Osteoblast (primary cell): ENCODE data around the gene GNL1. TPM values are rescaled to one million over a fixed set of nuclear protein-coding genes. Genes with fewer than 3 reads are reported as not detected.
"Not testable (repeated sequence)": the region's sequence is repeated elsewhere in the genome, so short reads cannot be mapped to it uniquely, and the experiment has no call there.

Source experiments
- DNase-seq: peaks from one replicate; pipeline ENCODE4 v3.0.0; 2011; ENCODE audit warnings: low spot score, mixed read lengths; ENCODE audit not compliant: insufficient read length; ENCODE audit errors: missing footprints
- H2AFZ ChIP-seq: 2 replicates; pipeline ENCODE4 v1.6.0; 2011; ENCODE audit warnings: mild to moderate bottlenecking, low read length
- H3K27ac ChIP-seq: 2 replicates; pipeline ENCODE4 v1.5.1; 2011; ENCODE audit warnings: mild to moderate bottlenecking, low read depth, low read length, moderate library complexity
- H3K27me3 ChIP-seq: 2 replicates; pipeline ENCODE4 v1.6.0; 2012; ENCODE audit warnings: mild to moderate bottlenecking, control low read depth, inconsistent platforms, low read length, moderate library complexity; ENCODE audit not compliant: insufficient read depth
- H3K36me3 ChIP-seq: 2 replicates; pipeline ENCODE4 v1.5.1; 2011; ENCODE audit warnings: mild to moderate bottlenecking, low read length, control low read depth, moderate library complexity; ENCODE audit not compliant: insufficient read depth
- H3K4me1 ChIP-seq: 2 replicates; pipeline ENCODE4 v1.5.1; 2011; ENCODE audit warnings: mild to moderate bottlenecking, low read length, control low read depth, moderate library complexity; ENCODE audit not compliant: insufficient read depth
- H3K4me2 ChIP-seq: 2 replicates; pipeline ENCODE4 v1.6.0; 2011; ENCODE audit warnings: mild to moderate bottlenecking, low read length; ENCODE audit not compliant: insufficient read depth
- H3K4me3 ChIP-seq: fragments of 200-600 bp; sonication (generic); 3 replicates; pipeline ENCODE4 v1.5.1; 2012; ENCODE audit warnings: mild to moderate bottlenecking, low read length, inconsistent platforms; ENCODE audit not compliant: insufficient read depth
- H3K79me2 ChIP-seq: 2 replicates; pipeline ENCODE4 v1.6.0; 2012; ENCODE audit warnings: mild to moderate bottlenecking, low read length, control low read depth, inconsistent platforms; ENCODE audit not compliant: insufficient read depth
- H3K9me3 ChIP-seq: 2 replicates; pipeline ENCODE4 v1.5.1; 2011; ENCODE audit warnings: low read depth, low read length, control low read depth
- H4K20me1 ChIP-seq: 2 replicates; pipeline ENCODE4 v1.6.0; 2012; ENCODE audit warnings: mild to moderate bottlenecking, low read length, control low read depth; ENCODE audit not compliant: insufficient read depth
- total RNA-seq: library from RNA; depleted of rRNA; stranded (reverse); fragments of >200 nt; gene quantifications from 2 replicates; pipeline ENCODE4 v1.2.3, GENCODE V29; 2012
- TF ChIP-seq, protein P1 (sequence below): IDR thresholded peaks from 2 replicates; pipeline ENCODE4 v1.5.1; 2011; ENCODE audit warnings: mild to moderate bottlenecking, low read depth, low read length, moderate library complexity; ENCODE audit errors: extremely low read depth

GNL1 gene
- total RNA-seq, 1 donor = 56.5 TPM

DNA sequence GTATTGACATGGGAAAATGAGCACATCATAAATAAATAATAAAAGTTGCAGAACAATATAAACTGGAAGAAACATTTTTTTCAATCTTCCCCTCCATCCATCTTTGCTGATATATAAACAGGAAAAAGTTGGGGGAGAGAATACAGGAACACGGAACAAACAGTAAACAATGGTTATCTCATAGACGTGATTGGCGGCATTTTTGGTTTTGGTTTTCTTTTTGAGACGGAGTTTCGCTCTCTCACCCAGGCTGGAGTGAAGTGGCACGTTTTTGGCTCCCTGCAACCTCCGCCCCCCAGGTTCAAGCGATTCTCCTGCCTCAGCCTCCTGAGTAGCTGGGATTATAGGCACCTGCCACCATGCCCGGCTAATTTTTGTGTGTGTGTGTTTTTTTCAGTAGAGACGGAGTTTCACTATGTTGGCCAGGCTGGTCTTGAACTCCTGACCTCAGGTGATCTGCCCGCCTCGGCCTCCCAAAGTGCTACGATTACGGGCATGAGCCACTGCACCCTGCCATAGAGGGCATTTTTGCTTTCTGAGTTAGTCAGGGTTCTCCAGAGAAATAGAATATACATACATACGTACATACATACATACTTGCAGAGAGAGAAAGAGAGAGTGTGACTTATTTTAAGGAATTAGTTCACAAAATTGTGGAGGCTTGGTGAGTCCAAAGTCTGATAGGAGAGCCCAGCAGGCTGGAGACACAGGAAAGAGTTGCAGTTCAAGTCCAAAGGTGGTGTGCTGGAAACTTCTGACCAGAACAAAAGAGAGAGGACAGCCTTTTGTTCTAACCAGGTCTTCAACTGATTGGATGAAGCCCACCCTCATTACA lies 22.6 kb downstream of the GNL1 start:
- TF ChIP-seq, protein P1, sequence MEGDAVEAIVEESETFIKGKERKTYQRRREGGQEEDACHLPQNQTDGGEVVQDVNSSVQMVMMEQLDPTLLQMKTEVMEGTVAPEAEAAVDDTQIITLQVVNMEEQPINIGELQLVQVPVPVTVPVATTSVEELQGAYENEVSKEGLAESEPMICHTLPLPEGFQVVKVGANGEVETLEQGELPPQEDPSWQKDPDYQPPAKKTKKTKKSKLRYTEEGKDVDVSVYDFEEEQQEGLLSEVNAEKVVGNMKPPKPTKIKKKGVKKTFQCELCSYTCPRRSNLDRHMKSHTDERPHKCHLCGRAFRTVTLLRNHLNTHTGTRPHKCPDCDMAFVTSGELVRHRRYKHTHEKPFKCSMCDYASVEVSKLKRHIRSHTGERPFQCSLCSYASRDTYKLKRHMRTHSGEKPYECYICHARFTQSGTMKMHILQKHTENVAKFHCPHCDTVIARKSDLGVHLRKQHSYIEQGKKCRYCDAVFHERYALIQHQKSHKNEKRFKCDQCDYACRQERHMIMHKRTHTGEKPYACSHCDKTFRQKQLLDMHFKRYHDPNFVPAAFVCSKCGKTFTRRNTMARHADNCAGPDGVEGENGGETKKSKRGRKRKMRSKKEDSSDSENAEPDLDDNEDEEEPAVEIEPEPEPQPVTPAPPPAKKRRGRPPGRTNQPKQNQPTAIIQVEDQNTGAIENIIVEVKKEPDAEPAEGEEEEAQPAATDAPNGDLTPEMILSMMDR = no peak
- H3K4me3 ChIP-seq = no peak overlapping the region
- H3K27me3 ChIP-seq = no peaks in the 10 kb centered on the region
- no peaks in the 10 kb centered on the region for H4K20me1 ChIP-seq
- DNase-seq = no peak
- H3K4me2 ChIP-seq = no peak overlapping the region
- no peaks in the 10 kb centered on the region for H3K9me3 ChIP-seq
- no peaks in the 10 kb centered on the region for H3K4me1 ChIP-seq
- no peaks in the 10 kb centered on the region for H3K36me3 ChIP-seq
- no peaks in the 10 kb centered on the region for H3K79me2 ChIP-seq
- no peak overlapping the region for H2AFZ ChIP-seq
- H3K27ac ChIP-seq = no peak overlapping the region

DNA sequence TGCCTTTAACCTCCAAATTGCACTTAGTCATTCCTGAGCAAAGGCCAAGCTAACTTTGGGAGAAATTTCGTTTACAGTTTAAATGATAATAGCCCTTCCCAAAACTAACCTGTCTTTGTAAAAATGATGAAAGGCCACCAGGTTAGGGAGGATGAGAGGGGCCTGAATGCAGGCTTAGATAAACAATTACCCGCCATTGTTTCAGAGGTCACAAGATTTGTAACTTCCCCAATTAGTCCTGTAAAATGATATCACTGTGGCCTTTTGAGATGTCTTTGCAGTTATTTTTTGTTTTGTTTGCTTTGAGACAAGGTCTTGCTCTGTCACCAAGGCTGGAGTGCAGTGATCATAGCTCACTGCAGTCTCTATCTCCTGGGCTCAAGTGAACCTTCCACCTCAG lies 26.3 kb downstream of the GNL1 start:
- Histone ChIP-seq H4K20me1 (no peaks in the 10 kb centered on the region), H2AFZ (no peak overlapping the region)
- DNase-seq = no peak

DNA sequence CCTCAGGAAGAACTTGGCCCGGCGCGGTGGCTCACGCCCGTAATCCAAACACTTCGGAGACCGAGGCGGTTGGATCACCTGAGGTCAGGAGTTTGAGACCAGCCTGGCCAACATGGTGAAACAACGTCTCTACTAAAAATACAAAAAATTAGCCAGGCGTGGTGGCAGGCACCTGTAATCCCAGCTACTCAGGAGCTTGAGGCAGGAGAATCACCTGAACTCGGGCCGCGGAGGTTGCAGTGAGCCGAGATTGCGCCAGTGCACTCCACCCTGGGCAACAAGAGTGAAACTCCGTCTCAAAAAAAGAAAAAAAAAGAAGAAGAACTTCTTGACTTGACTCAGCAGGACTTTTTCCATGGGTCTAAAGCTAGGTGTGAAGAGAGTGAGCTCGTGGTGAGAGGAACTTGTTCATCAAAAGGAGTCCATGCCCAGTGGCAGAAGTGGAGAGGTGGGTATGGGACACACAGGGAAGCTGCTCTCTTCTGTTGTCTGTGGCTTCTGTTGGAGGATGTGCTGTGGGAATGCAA lies 26.9 kb downstream of the GNL1 start:
- not testable (repeated sequence) for H3K36me3 ChIP-seq, H4K20me1 ChIP-seq, H3K79me2 ChIP-seq, H3K27ac ChIP-seq, H3K27me3 ChIP-seq, H3K4me2 ChIP-seq, H3K9me3 ChIP-seq, H2AFZ ChIP-seq, H3K4me1 ChIP-seq, H3K4me3 ChIP-seq, DNase-seq

More for the DNA sequence above, 26.3 kb downstream of the GNL1 start:
- Histone ChIP-seq H3K4me3 (no peak overlapping the region), H3K27me3 (no peaks in the 10 kb centered on the region), H3K9me3 (no peaks in the 10 kb centered on the region), H3K27ac (no peak overlapping the region), H3K4me2 (no peak overlapping the region), H3K36me3 (no peaks in the 10 kb centered on the region), H3K4me1 (peaks cover 6% of the 10 kb centered on the region), H3K79me2 (no peaks in the 10 kb centered on the region)
- TF ChIP-seq, protein P1 = no peak

DNA sequence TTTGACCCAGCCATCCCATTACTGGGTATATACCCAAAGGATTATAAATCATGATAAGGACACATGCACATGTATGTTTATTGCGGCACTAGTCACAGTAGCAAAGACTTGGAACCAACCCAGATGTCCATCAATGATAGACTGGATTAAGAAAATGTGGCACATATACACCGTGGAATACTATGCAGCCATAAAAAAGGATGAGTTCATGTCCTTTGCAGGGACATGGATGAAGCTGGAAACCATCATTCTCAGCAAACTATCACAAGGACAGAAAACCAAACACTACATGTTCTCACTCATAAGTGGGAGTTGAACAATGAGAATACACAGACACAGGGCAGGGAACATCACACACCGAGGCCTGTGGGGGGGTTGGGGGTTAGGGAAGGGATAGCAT lies 29.8 kb downstream of the GNL1 start:
- peaks cover 15% of the 10 kb centered on the region for H3K4me1 ChIP-seq

DNA sequence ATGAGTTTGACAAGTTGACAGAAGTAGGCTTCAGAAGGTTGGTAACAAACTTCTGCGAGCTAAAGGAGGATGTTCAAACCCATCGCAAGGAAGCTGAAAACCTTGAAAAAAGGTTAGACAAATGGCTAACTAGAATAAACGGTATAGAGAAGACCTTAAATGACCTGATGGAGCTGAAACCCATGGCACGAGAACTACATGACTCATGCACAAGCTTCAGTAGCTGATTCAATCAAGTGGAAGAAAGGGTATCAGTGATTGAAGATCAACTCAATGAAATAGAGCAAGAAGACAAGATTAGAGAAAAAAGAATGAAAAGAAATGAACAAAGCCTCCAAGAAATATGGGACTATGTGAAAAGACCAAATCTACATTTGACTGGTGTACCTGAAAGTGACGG lies 34.3 kb downstream of the GNL1 start:
- H3K9me3 ChIP-seq, H2AFZ ChIP-seq, H3K27me3 ChIP-seq, H3K36me3 ChIP-seq, H3K4me2 ChIP-seq, H3K79me2 ChIP-seq, H3K4me3 ChIP-seq, H3K27ac ChIP-seq, DNase-seq, H4K20me1 ChIP-seq: not testable (repeated sequence)
- H3K4me1 ChIP-seq = peaks cover 19% of the 10 kb centered on the region

More for the DNA sequence above, 29.8 kb downstream of the GNL1 start:
- DNase-seq, H3K36me3 ChIP-seq, H2AFZ ChIP-seq, H4K20me1 ChIP-seq, H3K27ac ChIP-seq, H3K79me2 ChIP-seq, H3K9me3 ChIP-seq, H3K4me3 ChIP-seq, H3K4me2 ChIP-seq, H3K27me3 ChIP-seq: not testable (repeated sequence)

DNA sequence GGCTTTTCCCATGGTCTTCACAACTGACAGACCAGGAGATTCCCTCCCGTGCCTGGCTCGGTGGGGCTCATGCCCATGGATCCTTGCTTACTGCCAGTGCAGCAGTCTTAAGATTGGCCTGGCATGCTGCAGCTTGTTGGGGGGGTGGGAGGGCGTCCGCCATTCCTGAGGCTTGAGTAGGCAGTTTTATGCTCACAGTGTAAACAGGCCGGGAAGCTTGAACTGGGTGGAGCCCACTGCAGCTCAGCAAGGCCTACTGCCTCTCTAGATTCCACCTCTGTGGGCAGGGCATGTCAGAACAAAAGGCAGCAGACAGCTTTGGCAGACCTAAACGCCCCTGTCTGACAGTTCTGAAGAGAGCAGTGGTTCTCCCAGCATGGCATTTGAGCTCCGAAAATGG lies 35.2 kb downstream of the GNL1 start:
- not testable (repeated sequence) for H3K4me2 ChIP-seq, H3K27me3 ChIP-seq, H3K9me3 ChIP-seq, H3K79me2 ChIP-seq, H3K36me3 ChIP-seq, H3K27ac ChIP-seq, H4K20me1 ChIP-seq, DNase-seq, H3K4me3 ChIP-seq
- H2AFZ ChIP-seq = peak overlapping the region; percentile 80
- peaks cover 23% of the 10 kb centered on the region for H3K4me1 ChIP-seq
